CD4-positive, alpha-beta T cell treated with Interleukin-6 at 100 ng/mL for 8 hours (primary cell): ENCODE measurements around the gene API5.
"Not testable (repeated sequence)": the region's sequence is repeated elsewhere in the genome, so short reads cannot be mapped to it uniquely, and the experiment has no call there.

Experiments used
- DNase-seq: peaks from one replicate; pipeline ENCODE4 v3.0.0-alpha.2; 2020; ENCODE audit warnings: mixed read lengths, low spot score

API5 gene

GRCh38 chr11:43311791-43312607 is at the start of gene API5:
Gene API5, plus strand, starts transcription at chr11:43311996. Its CDS starts 132 bp downstream, at chr11:43312128.
- DNase-seq = peak; percentile 91

DNA sequence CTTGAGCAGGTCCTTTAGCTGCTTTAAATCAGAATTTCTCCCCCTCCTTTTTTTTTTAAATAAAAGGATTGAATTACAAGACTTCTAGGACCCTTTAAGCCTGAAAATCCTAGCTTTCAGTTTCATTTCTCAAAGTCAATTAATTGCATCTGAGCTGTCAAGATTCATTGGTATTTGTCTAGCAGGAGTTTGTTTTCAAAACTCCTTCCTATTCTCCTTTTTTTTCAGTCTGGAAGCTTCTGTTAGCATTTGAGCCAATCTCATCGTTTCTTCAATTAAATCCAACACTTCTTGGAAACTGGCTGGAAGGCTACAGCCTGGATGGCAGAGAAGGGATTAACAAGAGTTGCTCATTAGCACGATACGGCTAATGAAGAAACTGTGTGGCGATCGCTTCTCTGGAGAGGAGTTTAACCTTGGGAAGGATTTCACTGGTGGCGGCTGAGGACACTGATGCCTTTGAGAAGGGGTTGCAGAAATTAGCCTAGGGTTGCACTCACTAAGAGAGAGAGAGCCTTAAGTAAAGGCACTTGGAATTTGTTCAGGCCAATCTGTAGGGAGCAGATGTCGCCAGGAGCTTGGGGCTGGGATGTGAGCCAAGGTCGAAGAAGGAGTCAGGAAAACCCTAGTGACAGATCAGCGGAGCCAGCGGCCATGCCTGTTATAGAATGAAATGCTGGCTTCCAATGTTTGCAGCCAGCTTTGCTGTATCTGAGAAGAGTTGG is 43.8 kb upstream of the API5 start:
- no peak for DNase-seq

DNA sequence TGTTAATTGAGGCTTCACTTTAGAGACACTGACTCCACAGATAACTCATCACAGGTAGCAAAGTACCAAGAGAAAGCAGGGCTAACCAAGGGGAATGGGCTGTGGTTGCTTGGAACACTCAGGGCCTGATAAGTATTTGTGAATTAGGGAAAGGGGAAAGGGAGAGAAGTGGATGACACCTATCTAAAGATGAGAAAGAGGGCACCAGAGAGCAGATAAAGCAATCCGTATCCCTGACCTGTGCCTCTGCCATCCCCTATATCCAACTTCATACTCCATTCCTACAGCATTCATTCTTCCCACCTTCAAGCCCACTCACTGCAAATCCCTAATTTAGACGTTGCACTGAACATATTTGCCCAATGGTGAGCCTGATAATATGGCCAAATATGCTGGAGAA is 43.0 kb upstream of the API5 start:
- DNase-seq = no peak

DNA sequence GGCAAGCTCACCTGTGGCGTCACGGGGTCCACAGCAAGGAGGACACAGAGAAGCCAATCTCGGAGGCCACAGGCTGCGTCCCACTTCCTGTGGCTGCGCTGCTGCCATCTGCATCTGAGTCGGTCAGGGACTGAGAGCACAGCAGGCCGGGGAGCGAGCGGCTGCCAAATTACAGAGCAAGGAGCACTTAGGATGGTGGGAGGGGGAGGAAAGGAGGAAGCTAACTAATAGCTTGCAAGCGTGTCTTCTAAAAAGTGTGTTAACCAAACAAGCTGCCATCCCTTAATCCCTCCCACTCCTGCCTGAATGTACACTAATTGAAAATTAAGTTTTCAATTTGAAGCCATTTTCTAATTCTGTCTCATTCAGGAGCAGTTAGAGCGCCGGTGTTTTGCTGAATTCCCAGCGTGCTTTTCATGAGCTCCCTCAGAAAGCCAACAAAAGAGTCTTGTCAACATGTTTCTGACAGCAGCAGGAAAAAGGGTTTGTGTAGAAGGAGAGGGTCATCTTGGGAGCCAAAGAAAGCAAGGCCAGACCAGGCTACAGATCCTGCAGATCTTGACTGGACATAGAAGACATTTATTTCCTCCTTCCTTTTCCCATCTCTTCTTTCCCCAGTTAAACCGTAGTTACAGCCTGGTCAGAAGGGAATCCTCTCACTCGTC is 42.4 kb upstream of the API5 start:
- DNase-seq = no peak

GRCh38 chr11:43270468-43270867 is 41.3 kb upstream of the API5 start:
- DNase-seq = no peak

- no peak for DNase-seq
Observed at GRCh38 chr11:43278193-43278956, 33.4 kb upstream of the API5 start.

DNA sequence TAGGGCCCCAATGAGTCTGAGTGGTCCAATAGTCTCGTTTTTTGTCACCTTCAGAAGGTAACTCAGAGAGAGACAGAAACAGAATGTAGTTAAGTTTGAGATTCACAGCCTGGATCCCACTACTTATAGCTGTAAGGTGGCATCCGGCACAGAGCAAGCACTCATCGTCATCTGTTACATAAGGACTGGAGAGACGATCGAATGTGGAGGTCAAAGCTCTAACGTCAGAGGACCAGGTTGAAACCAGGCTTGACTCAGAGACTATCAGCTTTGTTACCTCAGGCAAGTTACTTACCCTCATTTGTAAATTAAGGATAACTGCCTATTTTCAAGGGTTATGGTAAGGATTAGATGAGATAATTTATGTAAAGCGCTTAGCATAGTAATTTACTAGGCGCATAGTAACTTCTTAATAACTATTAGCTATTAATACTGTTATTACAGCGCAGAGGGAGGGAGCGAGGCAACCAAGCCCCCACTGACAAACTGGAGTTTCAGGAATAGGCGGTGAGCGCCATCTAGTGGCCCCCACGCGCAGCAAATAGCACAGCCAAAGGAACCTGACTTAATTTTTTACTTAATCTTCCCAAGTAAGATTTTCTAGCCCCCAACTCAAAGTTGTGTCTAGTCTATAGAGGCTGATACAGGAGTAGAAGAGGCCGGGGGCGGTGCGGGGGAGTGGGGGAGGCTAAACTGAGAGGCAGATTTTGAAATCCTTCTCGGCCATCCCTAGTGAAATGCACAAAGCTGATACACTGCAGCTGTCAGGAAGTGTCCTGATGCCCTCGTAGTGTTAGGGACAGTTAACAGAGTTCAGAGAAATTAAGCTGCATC is 29.0 kb upstream of the API5 start:
- peak; percentile 16 for DNase-seq

- no peak for DNase-seq
Observed at GRCh38 chr11:43285826-43286225, 26.0 kb upstream of the API5 start.

- no peak for DNase-seq
Observed at GRCh38 chr11:43289368-43289767, 22.4 kb upstream of the API5 start.

DNA sequence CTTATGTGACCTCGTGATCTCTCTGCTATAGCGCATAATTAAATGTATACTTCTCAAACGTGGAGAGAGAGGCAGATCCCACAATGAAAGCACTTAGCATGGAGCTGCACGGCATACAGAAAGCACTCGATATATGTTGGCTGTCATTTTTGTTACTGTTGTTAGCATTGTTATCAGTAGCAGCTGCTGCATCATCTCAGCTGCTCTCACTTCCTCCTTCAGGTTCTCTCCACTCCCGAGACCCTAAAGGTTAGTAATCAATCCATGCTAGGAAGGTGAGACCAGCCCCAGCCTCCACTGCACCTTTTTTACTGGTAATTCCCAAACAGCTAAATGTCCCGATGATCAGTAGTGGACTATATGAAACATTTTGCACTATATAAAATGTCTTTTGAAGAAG is 13.4 kb upstream of the API5 start:
- no peak for DNase-seq

- no peak for DNase-seq
Observed at GRCh38 chr11:43315966-43316365, 4.2 kb downstream of the API5 start.

GRCh38 chr11:43316451-43316850 is 4.7 kb downstream of the API5 start:
- no peak for DNase-seq

DNA sequence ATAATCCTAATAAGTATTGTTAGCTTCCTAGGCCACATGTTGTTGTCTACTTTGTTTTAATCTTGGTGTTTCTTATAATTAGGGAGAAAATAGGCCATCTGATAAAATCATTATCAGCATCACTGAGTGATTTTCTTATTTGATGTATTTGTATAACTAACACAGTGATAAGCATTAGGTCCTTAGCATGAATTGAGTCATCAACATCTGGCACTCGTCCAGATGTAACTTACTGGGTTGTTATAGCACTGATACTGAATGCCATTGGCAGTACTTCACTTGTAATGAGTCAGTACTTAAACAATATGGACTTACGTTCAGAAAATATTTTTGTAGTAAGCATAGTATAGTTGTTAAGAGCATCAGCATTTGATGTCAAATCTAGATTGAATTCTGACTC is 16.2 kb downstream of the API5 start:
- DNase-seq = no peak

DNA sequence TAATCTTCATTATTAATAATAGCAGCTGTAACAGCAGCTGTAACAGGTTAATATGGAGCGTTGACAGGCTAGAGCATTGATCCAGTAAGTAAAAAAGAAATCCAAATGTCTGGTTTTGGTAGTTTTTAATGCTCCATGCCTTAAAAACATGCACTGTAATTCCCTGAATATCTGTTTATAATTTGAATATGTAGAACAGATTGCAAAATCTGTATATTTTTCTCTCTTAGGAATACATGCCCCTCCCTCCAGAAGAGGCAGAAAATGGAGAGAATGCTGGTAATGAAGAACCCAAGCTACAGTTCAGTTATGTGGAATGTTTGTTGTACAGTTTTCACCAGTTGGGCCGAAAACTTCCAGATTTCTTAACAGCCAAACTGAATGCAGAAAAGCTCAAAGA is 16.7 kb downstream of the API5 start:
- DNase-seq = no peak

DNA sequence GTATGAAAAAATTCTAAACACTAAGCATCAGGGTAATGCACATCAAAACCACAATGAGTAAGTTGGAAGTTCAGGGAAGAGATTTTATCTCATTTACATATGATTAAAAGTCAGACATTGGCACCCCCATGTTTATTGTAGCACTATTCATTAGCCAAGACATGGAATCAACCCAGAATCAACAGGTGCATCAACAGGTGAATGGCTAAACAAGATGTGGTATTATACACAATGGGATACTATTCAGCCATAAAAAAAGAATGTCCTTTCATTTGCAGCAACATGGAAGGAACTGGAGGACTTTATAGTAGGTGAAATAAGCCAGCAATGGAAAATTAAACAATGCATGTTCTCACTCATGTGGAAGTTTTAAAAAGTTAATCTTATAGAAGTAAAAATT is 29.4 kb downstream of the API5 start:
- DNase-seq = no peak

DNA sequence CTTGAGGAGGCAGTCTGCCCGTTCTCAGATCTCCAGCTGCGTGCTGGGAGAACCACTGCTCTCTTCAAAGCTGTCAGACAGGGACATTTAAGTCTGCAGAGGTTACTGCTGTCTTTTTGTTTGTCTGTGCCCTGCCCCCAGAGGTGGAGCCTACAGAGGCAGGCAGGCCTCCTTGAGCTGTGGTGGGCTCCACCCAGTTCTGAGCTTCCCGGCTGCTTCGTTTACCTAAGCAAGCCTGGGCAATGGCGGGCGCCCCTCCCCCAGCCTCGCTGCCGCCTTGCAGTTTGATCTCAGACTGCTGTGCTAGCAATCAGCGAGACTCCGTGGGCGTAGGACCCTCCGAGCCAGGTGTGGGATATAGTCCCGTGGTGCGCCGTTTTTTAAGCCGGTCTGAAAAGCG is 39.6 kb downstream of the API5 start:
- not testable (repeated sequence) for DNase-seq

- DNase-seq = no peak
Observed at GRCh38 chr11:43354311-43354710, 42.5 kb downstream of the API5 start.

- no peak for DNase-seq
Observed at GRCh38 chr11:43356336-43356735, 44.5 kb downstream of the API5 start.

DNA sequence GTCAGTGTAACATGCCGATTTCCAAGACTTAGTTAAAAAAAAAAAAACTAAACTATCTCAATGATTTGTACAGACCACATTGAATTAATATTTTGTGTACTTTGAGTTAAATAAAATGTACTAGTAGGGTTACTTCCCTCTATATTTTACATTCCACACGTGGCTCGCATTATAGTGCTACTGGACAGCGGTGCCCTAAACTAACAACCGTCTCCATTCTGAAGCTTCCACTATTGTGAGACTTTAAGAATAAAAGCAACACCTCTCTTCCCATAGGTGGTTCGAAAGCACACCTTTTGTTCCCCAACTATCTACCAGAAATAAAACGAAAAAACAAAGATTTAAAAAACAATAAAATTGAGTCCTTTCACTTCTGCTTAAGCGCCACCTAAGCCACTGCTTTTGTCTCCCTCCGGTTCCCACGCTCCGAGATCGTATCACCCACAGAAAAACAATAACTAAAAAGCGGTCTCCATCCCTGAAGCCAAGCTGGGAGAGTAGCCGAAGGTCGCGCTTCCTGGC is 46.5 kb downstream of the API5 start:
- DNase-seq = no peak

GRCh38 chr11:43358801-43359421 is 47.1 kb downstream of the API5 start, which contains the start of gene TTC17:
Gene TTC17, plus strand, starts transcription at chr11:43358920. Its CDS starts 35 bp downstream, at chr11:43358955.
- DNase-seq = peak; percentile 89
